WTC11 (cell line): ENCODE measurements around the gene ZP4.

Experiments
- ATF2 ChIP-seq: sonication (generic); formaldehyde crosslinking; IDR thresholded peaks from 2 replicates; pipeline ENCODE4 v1.8.1; 2022; ENCODE audit warnings: low read depth, missing genetic modification reagents, borderline replicate concordance
- ELF4 ChIP-seq: sonication (generic); formaldehyde crosslinking; IDR thresholded peaks from 2 replicates; pipeline ENCODE4 v1.8.1; 2022; ENCODE audit warnings: low read depth, mild to moderate bottlenecking, moderate library complexity, missing genetic modification reagents
- ESRRA ChIP-seq: sonication (generic); formaldehyde crosslinking; IDR thresholded peaks from 2 replicates; pipeline ENCODE4 v1.8.1; 2022; ENCODE audit warnings: mild to moderate bottlenecking, missing genetic modification reagents, borderline replicate concordance
- IRF1 ChIP-seq: sonication (generic); formaldehyde crosslinking; IDR thresholded peaks from 2 replicates; pipeline ENCODE4 v1.8.0; 2023; ENCODE audit warnings: missing genetic modification reagents
- JUN ChIP-seq: sonication (generic); formaldehyde crosslinking; IDR thresholded peaks from 2 replicates; pipeline ENCODE4 v1.8.0; 2023; ENCODE audit warnings: mild to moderate bottlenecking, missing genetic modification reagents
- MAX ChIP-seq: sonication (generic); formaldehyde crosslinking; IDR thresholded peaks from 2 replicates; pipeline ENCODE4 v1.8.0; 2022; ENCODE audit warnings: mild to moderate bottlenecking, missing genetic modification reagents
- NFYB ChIP-seq: sonication (generic); formaldehyde crosslinking; conservative IDR thresholded peaks from 2 replicates; pipeline ENCODE4 v1.8.0; 2022; ENCODE audit warnings: low read depth, missing genetic modification reagents
- ZNF121 ChIP-seq: sonication (generic); formaldehyde crosslinking; IDR thresholded peaks from 2 replicates; pipeline ENCODE4 v1.8.0; 2023; ENCODE audit warnings: missing genetic modification reagents
- ZNF416 ChIP-seq: fragments of 250-450 bp; sonication (Bioruptor Pico); IDR thresholded peaks from 2 replicates; pipeline ENCODE4 v1.9.0; 2021; ENCODE audit warnings: mild to moderate bottlenecking, inconsistent platforms
- TF ChIP-seq, protein P1 (sequence below): sonication (generic); formaldehyde crosslinking; IDR thresholded peaks from 2 replicates; pipeline ENCODE4 v1.8.1; 2023; ENCODE audit warnings: mild to moderate bottlenecking, missing genetic modification reagents, moderate library complexity
- TF ChIP-seq, protein P2 (sequence below): fragments of 200-600 bp; IDR thresholded peaks from 2 replicates; pipeline ENCODE4 v1.8.0; 2022; ENCODE audit warnings: antibody characterized with exemption
- TF ChIP-seq, protein P3 (sequence below): sonication (generic); formaldehyde crosslinking; IDR thresholded peaks from 2 replicates; pipeline ENCODE4 v1.8.1; 2023; ENCODE audit warnings: mild to moderate bottlenecking, missing genetic modification reagents, moderate library complexity

- TF ChIP-seq ZNF121 (CRISPR knock-in tag), result no peak
- TF ChIP-seq ELF4 (CRISPR knock-in tag), result no peak
- TF ChIP-seq IRF1, result no peak
- no peak for TF ChIP-seq ZNF416
- TF ChIP-seq, protein P1, sequence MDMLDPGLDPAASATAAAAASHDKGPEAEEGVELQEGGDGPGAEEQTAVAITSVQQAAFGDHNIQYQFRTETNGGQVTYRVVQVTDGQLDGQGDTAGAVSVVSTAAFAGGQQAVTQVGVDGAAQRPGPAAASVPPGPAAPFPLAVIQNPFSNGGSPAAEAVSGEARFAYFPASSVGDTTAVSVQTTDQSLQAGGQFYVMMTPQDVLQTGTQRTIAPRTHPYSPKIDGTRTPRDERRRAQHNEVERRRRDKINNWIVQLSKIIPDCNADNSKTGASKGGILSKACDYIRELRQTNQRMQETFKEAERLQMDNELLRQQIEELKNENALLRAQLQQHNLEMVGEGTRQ (CRISPR knock-in tag), result no peak
- TF ChIP-seq, protein P2, sequence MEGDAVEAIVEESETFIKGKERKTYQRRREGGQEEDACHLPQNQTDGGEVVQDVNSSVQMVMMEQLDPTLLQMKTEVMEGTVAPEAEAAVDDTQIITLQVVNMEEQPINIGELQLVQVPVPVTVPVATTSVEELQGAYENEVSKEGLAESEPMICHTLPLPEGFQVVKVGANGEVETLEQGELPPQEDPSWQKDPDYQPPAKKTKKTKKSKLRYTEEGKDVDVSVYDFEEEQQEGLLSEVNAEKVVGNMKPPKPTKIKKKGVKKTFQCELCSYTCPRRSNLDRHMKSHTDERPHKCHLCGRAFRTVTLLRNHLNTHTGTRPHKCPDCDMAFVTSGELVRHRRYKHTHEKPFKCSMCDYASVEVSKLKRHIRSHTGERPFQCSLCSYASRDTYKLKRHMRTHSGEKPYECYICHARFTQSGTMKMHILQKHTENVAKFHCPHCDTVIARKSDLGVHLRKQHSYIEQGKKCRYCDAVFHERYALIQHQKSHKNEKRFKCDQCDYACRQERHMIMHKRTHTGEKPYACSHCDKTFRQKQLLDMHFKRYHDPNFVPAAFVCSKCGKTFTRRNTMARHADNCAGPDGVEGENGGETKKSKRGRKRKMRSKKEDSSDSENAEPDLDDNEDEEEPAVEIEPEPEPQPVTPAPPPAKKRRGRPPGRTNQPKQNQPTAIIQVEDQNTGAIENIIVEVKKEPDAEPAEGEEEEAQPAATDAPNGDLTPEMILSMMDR, result no peak
- TF ChIP-seq, protein P3, sequence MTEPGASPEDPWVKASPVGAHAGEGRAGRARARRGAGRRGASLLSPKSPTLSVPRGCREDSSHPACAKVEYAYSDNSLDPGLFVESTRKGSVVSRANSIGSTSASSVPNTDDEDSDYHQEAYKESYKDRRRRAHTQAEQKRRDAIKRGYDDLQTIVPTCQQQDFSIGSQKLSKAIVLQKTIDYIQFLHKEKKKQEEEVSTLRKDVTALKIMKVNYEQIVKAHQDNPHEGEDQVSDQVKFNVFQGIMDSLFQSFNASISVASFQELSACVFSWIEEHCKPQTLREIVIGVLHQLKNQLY (CRISPR knock-in tag), result no peak
- no peak for TF ChIP-seq MAX (CRISPR knock-in tag)
- TF ChIP-seq ATF2 (CRISPR knock-in tag), result no peak
- no peak for TF ChIP-seq JUN
- no peak for TF ChIP-seq ESRRA (CRISPR knock-in tag)
- no peak for TF ChIP-seq NFYB (CRISPR knock-in tag)
Observed at GRCh38 chr1:237863234-237863633, 27.5 kb downstream of the ZP4 start.
